Stimulated activated CD4-positive, alpha-beta T cell treated with anti-CD3 and anti-CD28 coated beads, Interleukin-1b, Interleukin-23, amount 100 ng/mL, for 48 hours (primary cell): ENCODE data around the gene TMX1.

Source experiments
- DNase-seq: peaks from one replicate; pipeline ENCODE4 v3.0.0-alpha.2; 2020

TMX1 gene

GRCh38 chr14:51244591-51244990, 4.5 kb downstream of the TMX1 start:
- no peak for DNase-seq

DNA sequence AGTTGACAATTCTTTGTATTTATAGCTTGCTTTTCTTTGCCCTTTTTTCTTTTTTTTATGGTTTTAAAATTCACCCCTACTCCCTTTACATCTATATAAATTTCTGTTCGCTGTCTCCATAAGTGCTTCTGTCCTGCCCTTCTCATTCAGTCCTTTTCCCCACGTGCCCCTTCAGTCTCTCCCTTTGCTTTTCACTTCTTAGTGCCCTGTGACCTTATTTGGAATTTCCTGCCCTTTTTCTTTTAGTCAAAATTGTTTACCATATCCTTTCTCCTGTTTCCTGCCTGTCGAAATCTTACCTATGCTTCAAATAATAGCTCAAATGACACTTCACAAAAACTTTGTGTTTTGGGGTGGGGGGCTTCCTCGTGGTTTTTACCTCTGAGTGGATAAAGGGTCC, 6.0 kb downstream of the TMX1 start:
- no peak for DNase-seq

DNA sequence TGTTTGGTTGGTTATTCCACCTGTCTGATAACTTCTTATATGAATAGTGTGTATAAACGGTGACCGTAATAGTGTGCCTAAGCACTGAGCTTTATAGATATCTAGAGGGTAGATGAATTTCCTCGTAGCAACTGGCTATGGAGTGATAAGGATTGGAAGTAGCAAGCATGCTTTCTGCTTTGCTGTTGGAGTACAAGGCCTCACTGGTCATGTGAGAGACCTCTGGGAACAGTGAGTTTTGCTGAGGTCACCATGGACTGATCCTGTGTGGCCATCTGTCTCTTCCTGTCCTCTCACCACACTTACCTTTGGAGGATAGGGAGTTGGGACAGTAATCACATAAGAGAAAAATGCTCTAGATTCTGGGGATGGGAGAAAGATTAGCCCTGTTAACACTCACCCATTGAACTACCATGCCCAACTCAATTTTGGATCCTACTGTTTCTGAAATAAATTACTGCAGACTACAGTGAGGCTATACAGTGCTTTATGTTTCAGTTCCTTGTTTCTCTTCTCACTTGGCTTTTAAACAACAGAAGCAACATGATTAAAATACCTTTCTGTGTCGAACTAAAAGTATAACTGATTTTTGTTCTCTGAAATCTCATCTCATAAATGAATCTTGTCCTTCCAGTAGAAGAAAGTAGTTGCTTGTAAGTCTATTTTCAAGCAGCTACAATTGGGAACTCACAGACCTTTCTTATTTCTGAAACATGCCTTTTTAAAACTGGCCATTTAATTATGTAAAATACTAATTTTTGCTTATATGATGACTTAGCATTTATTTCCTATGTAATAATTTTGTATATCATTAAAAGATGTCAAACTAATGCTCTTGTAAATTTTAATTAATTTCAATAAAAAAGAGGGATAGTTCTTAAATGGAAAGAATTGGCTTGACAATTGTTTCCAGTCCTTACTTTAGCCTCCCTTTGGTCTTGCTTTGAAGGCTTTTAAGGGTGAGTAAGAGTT, 8.3 kb downstream of the TMX1 start:
- DNase-seq, result no peak

DNA sequence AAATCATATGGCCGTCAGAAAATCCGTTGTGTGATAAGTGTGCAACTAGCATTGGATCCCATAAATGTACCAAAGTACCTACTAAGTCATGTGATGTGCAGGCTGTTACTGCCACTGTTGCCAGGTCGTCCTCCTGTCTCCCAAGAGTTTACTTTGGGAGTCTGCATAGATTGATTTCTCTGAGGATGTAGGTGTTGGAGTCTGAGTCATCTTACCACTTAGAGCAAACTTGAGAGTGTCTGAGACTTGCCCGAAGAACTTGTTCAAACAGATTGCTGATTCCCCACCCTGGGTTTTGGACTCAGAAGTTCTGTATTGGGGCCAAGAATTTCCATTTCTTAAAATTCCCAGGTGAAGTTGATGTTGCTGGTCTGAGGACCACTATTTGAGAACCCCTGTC, 11.4 kb downstream of the TMX1 start:
- no peak for DNase-seq

DNA sequence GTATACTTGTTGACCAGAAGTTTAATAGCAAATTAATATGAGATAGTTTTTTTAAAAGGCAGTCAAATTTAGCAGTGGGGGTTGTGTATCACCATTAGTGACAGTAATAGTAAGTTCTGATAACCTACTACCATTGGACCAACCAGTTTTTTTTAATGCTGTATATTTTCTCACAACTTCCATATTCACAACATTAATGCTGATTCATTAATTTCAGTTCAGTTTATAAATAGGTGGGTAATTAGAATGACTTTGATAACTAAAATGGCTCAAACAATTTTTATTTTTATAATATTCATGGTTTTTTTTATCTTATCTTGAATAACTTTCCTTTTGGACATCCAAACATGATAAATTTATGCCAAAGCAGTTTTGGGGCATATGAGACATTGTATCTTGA, 13.8 kb downstream of the TMX1 start:
- no peak for DNase-seq

GRCh38 chr14:51258280-51258679, 18.2 kb downstream of the TMX1 start:
- no peak for DNase-seq

GRCh38 chr14:51258788-51259187, 18.7 kb downstream of the TMX1 start:
- no peak for DNase-seq

- no peak for DNase-seq
Measured at GRCh38 chr14:51260225-51260624, 20.2 kb downstream of the TMX1 start.

- no peak for DNase-seq
Measured at GRCh38 chr14:51261151-51261550, 21.1 kb downstream of the TMX1 start.

GRCh38 chr14:51262868-51263267, 22.8 kb downstream of the TMX1 start:
- no peak for DNase-seq

GRCh38 chr14:51269634-51270033, 29.6 kb downstream of the TMX1 start:
- DNase-seq, result no peak

GRCh38 chr14:51276605-51277004, 36.6 kb downstream of the TMX1 start:
- no peak for DNase-seq

- no peak for DNase-seq
Measured at GRCh38 chr14:51277753-51278415, 37.8 kb downstream of the TMX1 start.

GRCh38 chr14:51282517-51282916, 42.5 kb downstream of the TMX1 start:
- no peak for DNase-seq

DNA sequence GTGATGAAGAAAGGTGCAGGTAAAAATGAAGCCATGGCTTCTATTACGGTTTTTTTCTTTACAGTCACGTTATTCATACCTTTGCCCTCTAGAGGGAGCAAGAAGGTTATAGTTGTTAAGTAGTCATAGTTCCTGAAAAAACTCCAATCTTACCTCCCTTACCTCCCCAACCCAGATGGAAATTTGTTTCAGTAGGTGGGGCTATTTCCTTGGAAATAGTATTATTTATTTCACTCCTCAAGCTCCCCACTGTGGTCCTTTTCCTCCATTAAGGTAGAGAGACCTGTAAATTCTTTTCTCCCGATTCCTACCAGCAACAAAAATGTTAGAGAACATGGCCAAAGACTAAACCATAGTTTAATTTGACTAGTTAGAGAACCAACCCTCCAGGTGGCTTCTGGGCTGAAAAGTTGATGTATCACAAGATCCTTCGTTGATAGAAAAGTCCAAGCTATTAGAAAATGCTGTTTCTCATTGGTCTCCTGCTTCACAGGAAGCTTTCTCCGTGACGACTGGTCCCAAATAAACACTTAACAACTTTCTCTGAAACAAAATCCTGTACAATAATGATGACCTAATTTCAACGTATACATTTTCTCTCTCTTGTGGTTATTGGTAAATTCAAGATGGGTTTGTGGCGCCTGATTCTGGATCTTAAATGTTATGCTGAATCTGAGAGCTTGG, 43.5 kb downstream of the TMX1 start:
- DNase-seq, result no peak

GRCh38 chr14:51284241-51284640, 44.2 kb downstream of the TMX1 start:
- no peak for DNase-seq

- no peak for DNase-seq
Measured at GRCh38 chr14:51285120-51285519, 45.1 kb downstream of the TMX1 start.

DNA sequence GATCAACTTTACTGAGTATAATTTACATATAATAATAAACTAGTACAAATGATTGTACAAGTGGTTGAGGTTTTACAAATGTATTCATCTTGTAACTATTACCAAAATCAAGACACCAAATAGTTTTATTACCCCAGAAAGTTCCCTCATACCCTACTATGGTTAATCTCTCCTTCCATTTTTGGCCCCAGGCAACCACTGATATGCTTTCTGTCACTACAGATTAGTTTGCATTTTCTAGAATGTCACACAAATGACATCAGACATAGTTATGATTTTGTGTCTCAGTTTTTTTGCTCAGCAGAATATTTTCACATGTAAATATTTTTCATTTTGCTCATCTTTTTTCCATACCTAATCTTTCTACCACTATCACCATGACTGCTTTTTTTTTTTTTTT, 49.1 kb downstream of the TMX1 start:
- no peak for DNase-seq

GRCh38 chr14:51290132-51290531, 50.1 kb downstream of the TMX1 start:
- DNase-seq, result no peak

DNA sequence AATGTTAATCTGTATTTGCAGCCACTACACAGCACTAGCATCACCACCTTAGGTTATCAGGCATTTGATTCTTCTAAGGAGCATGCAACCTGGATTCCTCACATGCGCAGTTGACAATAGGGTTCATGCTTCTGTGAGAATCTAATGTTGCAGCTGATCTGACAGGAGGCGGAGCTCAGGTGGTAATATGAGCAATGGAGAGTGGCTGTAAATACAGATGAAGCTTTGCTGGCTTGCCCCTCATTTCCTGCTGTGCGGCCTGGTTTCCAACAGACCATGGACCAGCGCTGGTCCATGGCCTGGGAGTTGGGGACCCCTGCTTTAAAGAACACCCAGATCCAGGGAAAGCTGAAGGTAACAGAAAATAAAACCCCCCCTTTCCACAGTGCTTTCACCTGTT, 51.0 kb downstream of the TMX1 start:
- no peak for DNase-seq

DNA sequence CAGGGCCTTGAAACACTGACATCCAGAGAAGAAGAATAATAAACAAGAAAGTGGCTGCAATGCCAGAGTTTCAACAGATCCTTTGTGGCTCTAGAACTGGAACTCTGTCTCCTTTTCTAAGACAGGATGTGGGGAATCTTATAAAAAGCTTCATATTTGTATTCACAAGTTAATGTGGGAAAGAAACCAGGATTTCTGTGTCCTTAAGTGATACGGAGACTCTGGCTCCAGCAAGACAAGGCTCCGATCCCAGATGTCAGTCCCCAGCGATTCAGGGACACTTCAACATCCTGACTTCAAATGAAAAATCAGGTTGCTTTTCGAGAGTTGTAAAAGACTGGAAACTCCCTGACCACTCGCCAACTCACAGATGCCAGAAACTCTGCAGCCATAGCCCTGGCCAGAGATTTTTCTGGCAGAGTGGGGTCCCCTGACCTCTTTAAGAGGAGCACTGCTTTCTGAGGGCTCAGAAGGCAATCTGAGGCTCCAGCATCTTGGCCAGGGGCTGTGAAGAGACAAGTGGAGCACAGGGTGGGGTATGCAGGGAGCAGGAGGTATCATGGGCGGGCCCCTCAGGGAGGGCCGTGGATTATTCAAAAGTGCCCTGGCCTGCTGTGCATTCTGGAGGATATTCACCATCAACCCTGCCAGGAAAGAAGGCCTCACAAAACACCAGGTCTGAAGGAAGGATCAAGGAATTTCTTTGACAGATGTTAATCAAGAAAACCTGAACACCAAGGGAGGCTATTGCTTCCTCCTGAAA, 53.3 kb downstream of the TMX1 start:
- DNase-seq, result no peak

- DNase-seq, result no peak
Measured at GRCh38 chr14:51293912-51294389, 53.9 kb downstream of the TMX1 start.
